Nephron progenitor cell (in vitro differentiated cells): ENCODE results near the gene ZNF213.

Source experiments
- DNase-seq: peaks from one replicate; pipeline ENCODE4 v3.0.0; 2021
- H3K27ac Mint-ChIP-seq: 2 replicates; pipeline ENCODE4 v1.8.0; 2021; ENCODE audit warnings: mild to moderate bottlenecking, moderate library complexity, mixed read lengths
- H3K27me3 Mint-ChIP-seq: 2 replicates; pipeline ENCODE4 v1.8.0; 2021; ENCODE audit warnings: mild to moderate bottlenecking, low read depth, mixed read lengths; ENCODE audit not compliant: poor library complexity
- H3K36me3 Mint-ChIP-seq: 2 replicates; pipeline ENCODE4 v1.8.0; 2021; ENCODE audit warnings: low read depth, mixed read lengths
- H3K4me1 Mint-ChIP-seq: 2 replicates; pipeline ENCODE4 v1.8.0; 2021; ENCODE audit warnings: mixed read lengths
- H3K4me3 Mint-ChIP-seq: 2 replicates; pipeline ENCODE4 v1.8.0; 2021; ENCODE audit warnings: mild to moderate bottlenecking, moderate library complexity, mixed read lengths
- H3K9me3 Mint-ChIP-seq: 2 replicates; pipeline ENCODE4 v1.8.0; 2021; ENCODE audit warnings: mild to moderate bottlenecking, moderate library complexity, mixed read lengths
- TF ChIP-seq, protein P1 (sequence below): fragments of 200-600 bp; sonication (generic); IDR thresholded peaks from 2 replicates; pipeline ENCODE4 v1.5.0; 2021; ENCODE audit warnings: antibody characterized with exemption

ZNF213 gene

GRCh38 chr16:3088450-3088849 lies 46.4 kb upstream of the ZNF213 start:
- H3K4me3 Mint-ChIP-seq: peak overlapping the region; percentile 54

DNA sequence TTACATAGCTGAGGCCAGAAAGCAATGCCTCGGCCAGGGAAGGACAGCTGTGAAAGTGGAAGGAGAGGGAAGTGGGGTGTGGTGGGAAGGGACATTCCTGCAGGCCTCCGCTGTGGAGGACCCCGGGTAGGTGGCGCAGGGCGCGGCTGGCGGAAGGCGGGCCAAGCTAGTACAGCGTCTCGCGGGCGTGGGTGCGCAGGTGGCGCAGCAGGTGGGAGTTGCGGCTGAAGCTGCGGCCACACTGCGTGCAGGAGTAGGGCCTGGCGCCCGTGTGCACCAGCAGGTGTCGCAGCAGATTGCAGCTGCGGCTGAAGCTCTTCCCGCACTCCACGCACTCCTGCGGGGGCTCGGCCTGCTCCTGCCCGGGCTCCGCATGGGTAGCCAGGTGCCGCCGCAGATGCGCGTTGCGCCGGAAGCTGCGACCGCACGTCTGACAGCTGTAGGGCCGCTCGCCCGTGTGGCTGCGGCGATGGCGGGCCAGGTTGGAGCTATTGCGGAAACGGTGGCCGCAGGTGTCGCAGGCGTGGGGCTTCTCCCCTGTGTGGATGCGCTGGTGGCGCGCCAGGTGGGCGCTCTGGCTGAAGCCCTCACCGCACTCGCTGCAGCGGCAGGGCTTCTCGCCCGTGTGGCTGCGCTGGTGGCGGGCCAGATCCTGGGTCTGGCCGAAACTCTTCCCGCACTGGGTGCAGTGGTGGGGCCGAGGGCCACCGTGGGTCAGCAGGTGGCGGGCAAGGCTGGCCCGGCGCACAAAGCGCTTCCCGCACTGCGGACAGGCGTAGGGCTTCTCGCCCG lies 45.7 kb upstream of the ZNF213 start:
- no peak for DNase-seq
- peaks cover 68% of the 10 kb centered on the region for H3K4me1 Mint-ChIP-seq
- H3K9me3 Mint-ChIP-seq: no peaks in the 10 kb centered on the region
- H3K4me3 Mint-ChIP-seq: no peak overlapping the region
- no peaks in the 10 kb centered on the region for H3K27me3 Mint-ChIP-seq
- H3K27ac Mint-ChIP-seq: peak overlapping the region; percentile 68
- TF ChIP-seq, protein P1, sequence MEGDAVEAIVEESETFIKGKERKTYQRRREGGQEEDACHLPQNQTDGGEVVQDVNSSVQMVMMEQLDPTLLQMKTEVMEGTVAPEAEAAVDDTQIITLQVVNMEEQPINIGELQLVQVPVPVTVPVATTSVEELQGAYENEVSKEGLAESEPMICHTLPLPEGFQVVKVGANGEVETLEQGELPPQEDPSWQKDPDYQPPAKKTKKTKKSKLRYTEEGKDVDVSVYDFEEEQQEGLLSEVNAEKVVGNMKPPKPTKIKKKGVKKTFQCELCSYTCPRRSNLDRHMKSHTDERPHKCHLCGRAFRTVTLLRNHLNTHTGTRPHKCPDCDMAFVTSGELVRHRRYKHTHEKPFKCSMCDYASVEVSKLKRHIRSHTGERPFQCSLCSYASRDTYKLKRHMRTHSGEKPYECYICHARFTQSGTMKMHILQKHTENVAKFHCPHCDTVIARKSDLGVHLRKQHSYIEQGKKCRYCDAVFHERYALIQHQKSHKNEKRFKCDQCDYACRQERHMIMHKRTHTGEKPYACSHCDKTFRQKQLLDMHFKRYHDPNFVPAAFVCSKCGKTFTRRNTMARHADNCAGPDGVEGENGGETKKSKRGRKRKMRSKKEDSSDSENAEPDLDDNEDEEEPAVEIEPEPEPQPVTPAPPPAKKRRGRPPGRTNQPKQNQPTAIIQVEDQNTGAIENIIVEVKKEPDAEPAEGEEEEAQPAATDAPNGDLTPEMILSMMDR: no peak
- no peaks in the 10 kb centered on the region for H3K36me3 Mint-ChIP-seq

More at GRCh38 chr16:3088450-3088849, 46.4 kb upstream of the ZNF213 start:
- H3K36me3 Mint-ChIP-seq: no peaks in the 10 kb centered on the region
- H3K27me3 Mint-ChIP-seq: no peaks in the 10 kb centered on the region
- TF ChIP-seq, protein P1: no peak
- H3K9me3 Mint-ChIP-seq: no peaks in the 10 kb centered on the region
- H3K27ac Mint-ChIP-seq: peak overlapping the region; percentile 68
- no peak for DNase-seq
- peaks cover 75% of the 10 kb centered on the region for H3K4me1 Mint-ChIP-seq

DNA sequence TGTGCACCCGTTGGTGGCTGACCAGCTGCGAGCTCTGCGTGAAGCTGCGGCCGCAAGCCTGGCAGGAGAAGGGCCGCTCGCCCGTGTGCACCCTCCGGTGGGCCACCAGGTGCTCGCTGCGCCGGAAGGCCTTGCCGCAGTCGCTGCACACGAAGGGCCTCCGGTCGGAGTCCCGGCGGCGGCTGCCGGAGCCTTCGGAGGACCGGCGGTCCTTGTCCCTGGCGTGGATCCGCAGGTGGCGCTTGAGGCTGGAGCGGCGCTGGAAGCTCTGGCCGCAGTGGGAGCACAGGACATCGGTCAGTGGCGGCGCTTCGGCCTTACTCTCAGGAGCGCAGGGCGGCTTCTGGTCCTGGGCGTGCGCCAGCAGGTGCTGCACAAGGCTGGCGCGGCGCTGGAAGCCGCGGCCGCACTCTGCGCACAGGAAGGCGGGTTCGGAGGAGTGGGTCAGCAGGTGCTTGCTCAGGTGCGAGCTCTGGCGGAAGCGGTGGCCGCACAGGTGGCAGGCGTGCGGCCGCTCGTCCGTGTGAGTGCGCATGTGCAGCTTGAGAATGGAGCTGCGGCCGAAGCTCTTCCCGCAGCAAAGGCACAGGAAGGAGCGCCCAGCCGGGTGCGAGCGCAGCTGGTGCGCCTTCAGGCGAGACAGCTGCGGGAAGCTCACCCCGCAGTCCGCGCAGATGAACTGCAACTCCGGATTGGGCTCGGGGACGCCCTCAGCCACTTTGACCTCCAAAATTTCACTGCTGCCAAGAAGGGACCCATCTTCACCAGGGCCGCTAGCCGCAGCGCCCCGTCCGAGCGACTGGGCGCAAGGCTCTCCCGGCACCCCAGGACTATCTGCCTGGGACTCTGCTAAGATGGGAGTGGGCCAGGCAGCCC lies 44.9 kb upstream of the ZNF213 start:
- no peak overlapping the region for H3K4me3 Mint-ChIP-seq

GRCh38 chr16:3091551-3091950 lies 43.3 kb upstream of the ZNF213 start:
- TF ChIP-seq, protein P1: no peak
- Mint-ChIP-seq H3K4me3 (no peak overlapping the region), H3K4me1 (peaks cover 50% of the 10 kb centered on the region), H3K36me3 (no peaks in the 10 kb centered on the region), H3K27me3 (peaks cover 2% of the 10 kb centered on the region), H3K9me3 (no peaks in the 10 kb centered on the region), H3K27ac (peak overlapping the region; percentile 29)
- DNase-seq: no peak

More for the DNA sequence above, 44.9 kb upstream of the ZNF213 start:
- Mint-ChIP-seq H3K9me3 (no peaks in the 10 kb centered on the region), H3K27me3 (no peaks in the 10 kb centered on the region), H3K36me3 (no peaks in the 10 kb centered on the region), H3K4me1 (peaks cover 62% of the 10 kb centered on the region), H3K27ac (no peak overlapping the region)
- no peak for DNase-seq
- TF ChIP-seq, protein P1: no peak

DNA sequence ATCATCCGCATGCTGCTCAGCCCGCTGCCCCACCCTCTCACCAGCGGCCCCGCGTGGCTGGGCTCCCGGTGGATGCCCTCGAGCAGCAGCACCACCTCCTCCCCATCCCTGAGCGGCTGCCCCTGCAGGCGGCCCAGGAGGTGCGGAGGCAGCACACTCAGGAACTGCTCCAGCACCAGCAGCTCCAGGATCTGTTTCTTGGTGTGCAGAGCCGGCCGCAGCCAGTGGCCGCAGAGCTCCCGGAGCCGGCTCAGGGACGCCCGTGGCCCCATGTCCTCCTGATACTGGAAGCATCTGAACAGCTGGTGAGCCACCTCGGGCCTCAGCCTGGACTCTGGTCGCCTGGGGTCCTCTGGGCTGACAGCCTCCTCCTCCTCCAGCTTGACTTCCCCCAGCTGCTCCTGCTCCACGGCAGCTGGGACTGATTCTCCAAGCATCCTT lies 42.3 kb upstream of the ZNF213 start:
- Mint-ChIP-seq H3K27ac (no peak overlapping the region), H3K36me3 (no peaks in the 10 kb centered on the region), H3K27me3 (peaks cover 12% of the 10 kb centered on the region), H3K4me1 (peaks cover 47% of the 10 kb centered on the region), H3K4me3 (no peak overlapping the region), H3K9me3 (no peaks in the 10 kb centered on the region)
- TF ChIP-seq, protein P1: no peak
- DNase-seq: no peak
